Uterus (tissue), 2 donors: ENCODE results near the gene LIMK1.

ENCODE experiments used
- POLR2A ChIP-seq, 2 donors: fragments of 450-650 bp; IDR thresholded peaks; one replicate each; pipeline ENCODE4 v1.6.1; 2016; ENCODE audit warnings: antibody characterized with exemption in 2 of 2, mild to moderate bottlenecking in 1 of 2, moderate library complexity in 1 of 2
- TF ChIP-seq, protein P1 (sequence below), 4 experiments: fragments of 200-600 bp in 2 of 4; fragments of 450-650 bp in 2 of 4; sonication (generic) in 2 of 4; IDR thresholded peaks; one replicate each; pipeline ENCODE4 v1.5.1; 2016 to 2019; ENCODE audit warnings: antibody characterized with exemption in 4 of 4, mild to moderate bottlenecking in 2 of 4, moderate library complexity in 1 of 4

DNA sequence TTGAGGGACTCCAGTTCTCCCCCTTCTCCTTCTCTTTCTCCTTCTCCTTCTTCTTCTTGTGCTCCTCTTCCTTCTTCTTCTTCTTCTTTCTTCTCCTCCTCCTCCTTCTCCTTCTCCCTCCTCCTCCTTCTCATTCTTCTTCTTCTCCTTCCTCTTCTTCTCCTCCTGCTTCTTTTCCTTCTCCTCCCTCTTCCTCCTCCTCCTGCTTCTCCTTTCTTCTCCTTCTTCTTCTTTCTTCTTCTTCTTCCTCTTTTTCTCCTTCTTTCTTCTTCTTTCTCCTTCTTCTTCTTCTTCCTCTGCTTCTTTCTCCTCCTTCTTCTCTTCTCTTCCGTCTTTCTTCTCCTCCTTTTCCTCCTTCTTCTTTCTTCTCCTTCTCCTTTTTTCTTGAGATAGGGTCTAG is 25.6 kb upstream of the LIMK1 start:
- TF ChIP-seq, protein P1, sequence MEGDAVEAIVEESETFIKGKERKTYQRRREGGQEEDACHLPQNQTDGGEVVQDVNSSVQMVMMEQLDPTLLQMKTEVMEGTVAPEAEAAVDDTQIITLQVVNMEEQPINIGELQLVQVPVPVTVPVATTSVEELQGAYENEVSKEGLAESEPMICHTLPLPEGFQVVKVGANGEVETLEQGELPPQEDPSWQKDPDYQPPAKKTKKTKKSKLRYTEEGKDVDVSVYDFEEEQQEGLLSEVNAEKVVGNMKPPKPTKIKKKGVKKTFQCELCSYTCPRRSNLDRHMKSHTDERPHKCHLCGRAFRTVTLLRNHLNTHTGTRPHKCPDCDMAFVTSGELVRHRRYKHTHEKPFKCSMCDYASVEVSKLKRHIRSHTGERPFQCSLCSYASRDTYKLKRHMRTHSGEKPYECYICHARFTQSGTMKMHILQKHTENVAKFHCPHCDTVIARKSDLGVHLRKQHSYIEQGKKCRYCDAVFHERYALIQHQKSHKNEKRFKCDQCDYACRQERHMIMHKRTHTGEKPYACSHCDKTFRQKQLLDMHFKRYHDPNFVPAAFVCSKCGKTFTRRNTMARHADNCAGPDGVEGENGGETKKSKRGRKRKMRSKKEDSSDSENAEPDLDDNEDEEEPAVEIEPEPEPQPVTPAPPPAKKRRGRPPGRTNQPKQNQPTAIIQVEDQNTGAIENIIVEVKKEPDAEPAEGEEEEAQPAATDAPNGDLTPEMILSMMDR (IDR thresholded peaks at IDR 0.05), result no peak
- TF ChIP-seq POLR2A (IDR thresholded peaks at IDR 0.05), result no peak
